PC-3 (cell line): ENCODE data around the gene CERS5.

Source experiments
- CTCF ChIP-seq: fragments of 300-600 bp; sonication (generic); conservative IDR thresholded peaks from 2 replicates; pipeline ENCODE4 v1.5.1; 2017; ENCODE audit warnings: antibody characterized with exemption, low read depth, mild to moderate bottlenecking, low read length
- EZH2 ChIP-seq: fragments of 300-600 bp; sonication (generic); IDR thresholded peaks from one replicate; pipeline ENCODE4 v1.6.1; 2017; ENCODE audit warnings: antibody characterized with exemption, mild to moderate bottlenecking, low read length; ENCODE audit not compliant: unreplicated experiment
- EZH2phosphoT487 ChIP-seq: fragments of 300-600 bp; sonication (generic); IDR thresholded peaks from 2 replicates; pipeline ENCODE4 v1.6.1; 2018; ENCODE audit warnings: mild to moderate bottlenecking, antibody characterized with exemption, low read length, borderline replicate concordance

- no peak for TF ChIP-seq CTCF
- no peak for TF ChIP-seq EZH2
- TF ChIP-seq EZH2phosphoT487 = no peak
These were observed 80.0 kb downstream of the CERS5 start for GRCh38 chr12:50087151-50087550.
